CD4-positive, alpha-beta T cell (primary cell): ENCODE results near the gene CD19. TPM values are rescaled to one million over a fixed set of nuclear protein-coding genes. Genes with fewer than 3 reads are reported as not detected.

Experiments
- ATAC-seq: fragments of 200-7000 bp; cut with Tn5 transposase; one replicate; pipeline ENCODE4 v1.10.0; 2022; ENCODE audit warnings: mild to moderate bottlenecking; ENCODE audit not compliant: poor library complexity
- CTCF ChIA-PET: fragments of 350-600 bp; sonication (Branson Sonifier 250); formaldehyde crosslinking; loops from one replicate; lab custom pipeline; 2021; ENCODE audit warnings: antibody characterized with exemption, inconsistent platforms; lab: Charles Lee
- POLR2A ChIA-PET: fragments of 350-600 bp; sonication (Branson Sonifier 250); formaldehyde crosslinking; loops from one replicate; lab custom pipeline; 2021; ENCODE audit warnings: antibody characterized with exemption, inconsistent platforms; lab: Charles Lee
- DNase-seq, 14 experiments: peaks; one replicate each; pipeline ENCODE4 v3.0.0-alpha.2; 2013 to 2020; ENCODE audit warnings: mixed read lengths in 2 of 14
- H3K27ac ChIP-seq, 2 donors: one replicate each; pipeline versions ENCODE4 v1.5.1 to v1.7.0; 2013; ENCODE audit warnings: low read length in 2 of 2, low read depth in 1 of 2, mild to moderate bottlenecking in 1 of 2
- H3K27me3 ChIP-seq, 2 experiments: 1 replicate in 1 of 2; 2 replicates in 1 of 2; pipeline versions ENCODE4 v1.6.1 to v1.7.0; 2013; ENCODE audit warnings: low read length in 2 of 2, control low read depth in 1 of 2, mild to moderate bottlenecking in 1 of 2, moderate library complexity in 1 of 2; ENCODE audit not compliant: insufficient read depth in 2 of 2, control insufficient read depth in 1 of 2
- H3K36me3 ChIP-seq: one replicate; pipeline ENCODE4 v1.6.1; 2013; ENCODE audit warnings: low read length, control low read depth; ENCODE audit not compliant: insufficient read depth
- H3K4me1 ChIP-seq: one replicate; pipeline ENCODE4 v1.6.1; 2013; ENCODE audit warnings: low read length, control low read depth; ENCODE audit not compliant: insufficient read depth
- H3K4me3 ChIP-seq: one replicate; pipeline ENCODE4 v1.5.1; 2013; ENCODE audit warnings: mild to moderate bottlenecking, low read length, moderate library complexity
- H3K9me3 ChIP-seq, 2 experiments: 1 replicate in 1 of 2; 2 replicates in 1 of 2; pipeline versions ENCODE4 v1.6.1 to v1.7.0; 2013; ENCODE audit warnings: low read length in 2 of 2, mild to moderate bottlenecking in 2 of 2, control low read depth in 1 of 2, moderate library complexity in 1 of 2; ENCODE audit not compliant: control insufficient read depth in 1 of 2, insufficient read depth in 1 of 2
- H3K27ac Mint-ChIP-seq: one replicate; pipeline ENCODE4 v1.8.0; 2020; ENCODE audit warnings: mixed read lengths
- H3K27me3 Mint-ChIP-seq: one replicate; pipeline ENCODE4 v1.8.0; 2021; ENCODE audit warnings: mixed read lengths
- H3K36me3 Mint-ChIP-seq: one replicate; pipeline ENCODE4 v1.8.0; 2021; ENCODE audit warnings: low read depth, mixed read lengths
- H3K4me1 Mint-ChIP-seq: one replicate; pipeline ENCODE4 v1.8.0; 2021; ENCODE audit warnings: low read depth, mixed read lengths
- H3K4me3 Mint-ChIP-seq: one replicate; pipeline ENCODE4 v1.8.0; 2020; ENCODE audit warnings: mild to moderate bottlenecking, mixed read lengths
- H3K9me3 Mint-ChIP-seq: one replicate; pipeline ENCODE4 v1.8.0; 2020; ENCODE audit warnings: mixed read lengths
- CTCF ChIP-seq: fragments of 200-600 bp; IDR thresholded peaks from one replicate; pipeline ENCODE4 v1.8.0; 2022; ENCODE audit warnings: antibody characterized with exemption, mild to moderate bottlenecking
- intact Hi-C, 2 experiments: fragments of 100-400 bp; cut with DNase I in 1 of 2; cut with micrococcal nuclease in 1 of 2; formaldehyde crosslinking; loops; one replicate each; pipeline versions ENCODE4 v1.15.1 to v1.9.0; 2023 to 2025; cut with DNase I, micrococcal nuclease
- total RNA-seq, 174 experiments: library from RNA in 2 of 174; stranded (reverse) in 2 of 174; gene quantifications; one replicate each; pipeline ENCODE4 v1.2.3 and lab custom pipeline; 2021 to 2026

The CD19 gene
- total RNA-seq, 2 experiments from 2014 or later: 0.14 to 0.27 TPM

- no peak for DNase-seq
- peaks cover 2% of the 10 kb centered on the region for H3K4me1 ChIP-seq
- no peaks in the 10 kb centered on the region for H3K4me1 Mint-ChIP-seq
- peaks cover 86% of the 10 kb centered on the region for H3K36me3 ChIP-seq
- H3K27ac Mint-ChIP-seq: no peak overlapping the region
- H3K9me3 Mint-ChIP-seq: no peaks in the 10 kb centered on the region
- H3K9me3 ChIP-seq: no peaks in the 10 kb centered on the region
- no peaks in the 10 kb centered on the region for H3K27me3 ChIP-seq
- no peaks in the 10 kb centered on the region for H3K27me3 Mint-ChIP-seq
- TF ChIP-seq CTCF: no peak
- ATAC-seq: no peak
- POLR2A ChIA-PET: interaction anchor here (1.1 kb wide), 1 partner anchor 18 kb away, joined by 5 read pairs; no protein-coding TSS in a partner anchor
- H3K36me3 Mint-ChIP-seq: peaks cover 71% of the 10 kb centered on the region
- H3K27ac ChIP-seq: no peak overlapping the region
- CTCF ChIA-PET: no interaction called here
- no peak overlapping the region for H3K4me3 ChIP-seq
- intact Hi-C loops: no loop called here
- H3K4me3 Mint-ChIP-seq: no peak overlapping the region
These were observed 27.1 kb downstream of the CD19 start for GRCh38 chr16:28958836-28959235.

- no peak for ATAC-seq
- DNase-seq: no peak
- Mint-ChIP-seq H3K27me3 (no peaks in the 10 kb centered on the region), H3K36me3 (peaks cover 58% of the 10 kb centered on the region), H3K27ac (no peak overlapping the region), H3K4me3 (no peak overlapping the region), H3K9me3 (no peaks in the 10 kb centered on the region), H3K4me1 (no peaks in the 10 kb centered on the region)
- Histone ChIP-seq H3K27ac (no peak overlapping the region), H3K4me3 (no peak overlapping the region), H3K9me3 (no peaks in the 10 kb centered on the region), H3K36me3 (peaks cover 52% of the 10 kb centered on the region), H3K27me3 (no peaks in the 10 kb centered on the region), H3K4me1 (no peaks in the 10 kb centered on the region)
- intact Hi-C loops: no loop called here
- CTCF ChIA-PET: no interaction called here
- POLR2A ChIA-PET: no interaction called here
- TF ChIP-seq CTCF: no peak
These were observed 32.3 kb downstream of the CD19 start for GRCh38 chr16:28964072-28964471.

- POLR2A ChIA-PET: no interaction called here
- CTCF ChIA-PET: no interaction called here
- H3K36me3 Mint-ChIP-seq: peaks cover 55% of the 10 kb centered on the region
These were observed 32.7 kb downstream of the CD19 start for GRCh38 chr16:28964496-28964895.

More at GRCh38 chr16:28964496-28964895, 32.7 kb downstream of the CD19 start:
- DNase-seq (no peak), ATAC-seq (no peak)
- Histone ChIP-seq H3K27ac (no peak overlapping the region), H3K36me3 (peaks cover 49% of the 10 kb centered on the region), H3K9me3 (no peaks in the 10 kb centered on the region), H3K27me3 (no peaks in the 10 kb centered on the region), H3K4me1 (no peaks in the 10 kb centered on the region), H3K4me3 (no peak overlapping the region)
- intact Hi-C loops: no loop called here
- no peak for TF ChIP-seq CTCF
- no peak overlapping the region for H3K4me3 Mint-ChIP-seq
- no peak overlapping the region for H3K27ac Mint-ChIP-seq
- H3K4me1 Mint-ChIP-seq: no peaks in the 10 kb centered on the region
- H3K9me3 Mint-ChIP-seq: no peaks in the 10 kb centered on the region
- no peaks in the 10 kb centered on the region for H3K27me3 Mint-ChIP-seq
